T-cell (primary cell): ENCODE results near the gene OXTR. TPM values are rescaled to one million over a fixed set of nuclear protein-coding genes. Genes with fewer than 3 reads are reported as not detected.

Experiments used
- ATAC-seq, 4 experiments: fragments of 200-7000 bp in 3 of 4; fragments of 150-1000 bp in 1 of 4; cut with Tn5 transposase; replicated peaks in 1 of 4; 1 replicate in 3 of 4; 2 replicates in 1 of 4; pipeline ENCODE4 v1.10.0; 2021; ENCODE audit warnings: moderate library complexity in 3 of 4, mild to moderate bottlenecking in 2 of 4, moderate number of reproducible peaks in 1 of 4
- CTCF ChIA-PET, 2 donors: fragments of 300-600 bp; sonication (Branson Sonifier 250); formaldehyde crosslinking; loops; one replicate each; lab custom pipeline; 2022; ENCODE audit warnings: antibody characterized with exemption in 2 of 2; lab: Charles Lee
- POLR2A ChIA-PET, 2 donors: fragments of 300-600 bp; sonication (Branson Sonifier 250); formaldehyde crosslinking; loops; one replicate each; lab custom pipeline; 2022; ENCODE audit warnings: antibody characterized with exemption in 2 of 2; lab: Charles Lee
- DNase-seq, 35 experiments: peaks; one replicate each; pipeline versions ENCODE4 v3.0.0 to v3.0.0-alpha.2; 2013 to 2023
- H3K27ac ChIP-seq: one replicate; pipeline ENCODE4 v1.5.1; 2013; ENCODE audit warnings: low read length
- H3K27me3 ChIP-seq, 2 experiments: replicated peaks in 1 of 2; 1 replicate in 1 of 2; 2 replicates in 1 of 2; pipeline versions ENCODE4 v1.6.1 to v1.7.0; 2013; ENCODE audit warnings: low read length in 1 of 2, mixed read lengths in 1 of 2; ENCODE audit not compliant: control insufficient read depth in 2 of 2, insufficient read depth in 2 of 2; ENCODE audit errors: extremely low read depth in 1 of 2
- H3K36me3 ChIP-seq, 2 donors: 1 replicate in 1 of 2; 2 replicates in 1 of 2; pipeline versions ENCODE4 v1.6.1 to v1.7.0; 2013; ENCODE audit warnings: low read length in 1 of 2; ENCODE audit not compliant: control insufficient read depth in 2 of 2, insufficient read depth in 1 of 2; ENCODE audit errors: extremely low read depth in 1 of 2
- H3K4me1 ChIP-seq, 2 experiments: 1 replicate in 1 of 2; 2 replicates in 1 of 2; pipeline versions ENCODE4 v1.6.1 to v1.7.0; 2013; ENCODE audit warnings: low read length in 2 of 2, mixed read lengths in 1 of 2; ENCODE audit not compliant: insufficient read depth in 2 of 2, control insufficient read depth in 1 of 2; ENCODE audit errors: extremely low read depth in 1 of 2
- H3K4me3 ChIP-seq, 2 donors: 1 replicate in 1 of 2; 2 replicates in 1 of 2; pipeline versions ENCODE4 v1.5.1 to v1.7.0; 2013; ENCODE audit warnings: mild to moderate bottlenecking in 2 of 2, low read length in 1 of 2, moderate library complexity in 1 of 2; ENCODE audit not compliant: control insufficient read depth in 1 of 2; ENCODE audit errors: extremely low read depth in 1 of 2
- H3K9me3 ChIP-seq: 2 replicates; pipeline ENCODE4 v1.7.0; 2013
- H3K27ac Mint-ChIP-seq, 2 donors: one replicate each; pipeline ENCODE4 v1.8.0; 2020 to 2021; ENCODE audit warnings: mild to moderate bottlenecking in 2 of 2, mixed read lengths in 2 of 2
- H3K27me3 Mint-ChIP-seq, 2 donors: one replicate each; pipeline ENCODE4 v1.8.0; 2021 to 2022; ENCODE audit warnings: mixed read lengths in 2 of 2
- H3K36me3 Mint-ChIP-seq: one replicate; pipeline ENCODE4 v1.8.0; 2021; ENCODE audit warnings: mixed read lengths
- H3K4me1 Mint-ChIP-seq, 3 donors: one replicate each; pipeline ENCODE4 v1.8.0; 2020 to 2022; ENCODE audit warnings: mixed read lengths in 3 of 3, mild to moderate bottlenecking in 1 of 3
- H3K4me3 Mint-ChIP-seq, 3 donors: one replicate each; pipeline ENCODE4 v1.8.0; 2020 to 2022; ENCODE audit warnings: mild to moderate bottlenecking in 3 of 3, mixed read lengths in 3 of 3, moderate library complexity in 3 of 3
- H3K9me3 Mint-ChIP-seq, 3 donors: one replicate each; pipeline ENCODE4 v1.8.0; 2020 to 2022; ENCODE audit warnings: mixed read lengths in 3 of 3
- WGBS: methylation state at CpG from one replicate; pipeline ENCODE4 v1.1.5; 2013; ENCODE audit warnings: missing lambda C conversion rate; ENCODE audit not compliant: insufficient coverage; 5-methylcytosine and 5-hydroxymethylcytosine counted together
- total RNA-seq, 35 experiments: library from RNA in 6 of 35; stranded (reverse) in 6 of 35; fragments of 120-200 nt in 1 of 35; gene quantifications; one replicate each; pipeline versions ENCODE4 v1.2.1 to v1.2.4 and lab custom pipeline; 2013 to 2026

Gene OXTR
- total RNA-seq, 5 donors from 2014 or later (not counting 1 experiment from before 2014, with no cell fraction given): 0.10 to 0.63 (median 0.18) TPM

- POLR2A ChIA-PET: no interaction called here
- DNase-seq (no peak), ATAC-seq (no peak)
- H3K4me3 Mint-ChIP-seq: no peak overlapping the region
- H3K36me3 Mint-ChIP-seq: no peaks in the 10 kb centered on the region
- H3K27me3 Mint-ChIP-seq: no peaks in the 10 kb centered on the region
- no peaks in the 10 kb centered on the region for H3K36me3 ChIP-seq
- no peak overlapping the region for H3K27ac Mint-ChIP-seq
- H3K27me3 ChIP-seq: no peaks in the 10 kb centered on the region
- CTCF ChIA-PET: no interaction called here
- no peaks in the 10 kb centered on the region for H3K4me1 Mint-ChIP-seq
- no peak overlapping the region for H3K4me3 ChIP-seq
- no peaks in the 10 kb centered on the region for H3K4me1 ChIP-seq
- no peaks in the 10 kb centered on the region for H3K9me3 ChIP-seq
- H3K27ac ChIP-seq: no peak overlapping the region
- H3K9me3 Mint-ChIP-seq: no peaks in the 10 kb centered on the region
- 78% methylated on average over 3 of the region's 3 CpGs for WGBS
Observed at GRCh38 chr3:8749316-8749715, 20.1 kb downstream of the OXTR start.

- Mint-ChIP-seq H3K4me3 (no peak overlapping the region), H3K9me3 (no peaks in the 10 kb centered on the region), H3K27ac (no peak overlapping the region), H3K36me3 (no peaks in the 10 kb centered on the region), H3K4me1 (no peaks in the 10 kb centered on the region), H3K27me3 (peaks cover 2 to 3% of the 10 kb centered on the region in 2 donors)
- POLR2A ChIA-PET: no interaction called here
- no peaks in the 10 kb centered on the region for H3K4me1 ChIP-seq
- CTCF ChIA-PET: no interaction called here
- H3K4me3 ChIP-seq: no peak overlapping the region
- H3K36me3 ChIP-seq: no peaks in the 10 kb centered on the region
- H3K9me3 ChIP-seq: no peaks in the 10 kb centered on the region
- H3K27me3 ChIP-seq: peaks cover 0 to 1% of the 10 kb centered on the region in 2 experiments
- DNase-seq: no peak
- WGBS: 65% methylated on average over 2 of the region's 7 CpGs
- no peak overlapping the region for H3K27ac ChIP-seq
- ATAC-seq: no peak
Observed at GRCh38 chr3:8746780-8747345, 22.6 kb downstream of the OXTR start.

GRCh38 chr3:8745619-8746370, 23.6 kb downstream of the OXTR start:
- 88% methylated on average over 13 of the region's 25 CpGs for WGBS
- Mint-ChIP-seq H3K4me1 (no peaks in the 10 kb centered on the region), H3K9me3 (no peaks in the 10 kb centered on the region), H3K27ac (no peak overlapping the region), H3K36me3 (no peaks in the 10 kb centered on the region), H3K27me3 (peaks cover 5 to 7% of the 10 kb centered on the region in 2 donors), H3K4me3 (no peak overlapping the region)
- no peak overlapping the region for H3K27ac ChIP-seq
- ChIA-PET POLR2A (no interaction called here), CTCF (no interaction called here)
- H3K27me3 ChIP-seq: peaks cover 0 to 5% of the 10 kb centered on the region in 2 experiments
- H3K9me3 ChIP-seq: no peaks in the 10 kb centered on the region
- no peaks in the 10 kb centered on the region for H3K4me1 ChIP-seq
- DNase-seq (no peak), ATAC-seq (no peak)
- H3K4me3 ChIP-seq: no peak overlapping the region
- no peaks in the 10 kb centered on the region for H3K36me3 ChIP-seq

GRCh38 chr3:8743911-8744310, 25.5 kb downstream of the OXTR start:
- H3K36me3 Mint-ChIP-seq: no peaks in the 10 kb centered on the region
- no peaks in the 10 kb centered on the region for H3K4me1 ChIP-seq
- DNase-seq: no peak
- POLR2A ChIA-PET: no interaction called here
- H3K27ac ChIP-seq: no peak overlapping the region
- no peaks in the 10 kb centered on the region for H3K36me3 ChIP-seq
- H3K27me3 ChIP-seq: peaks cover 0 to 5% of the 10 kb centered on the region in 2 experiments
- CTCF ChIA-PET: no interaction called here
- H3K27me3 Mint-ChIP-seq: peaks cover 5 to 7% of the 10 kb centered on the region in 2 donors
- no peak for ATAC-seq
- H3K4me3 Mint-ChIP-seq: no peak overlapping the region
- WGBS: no CpG with 5 or more reads among the region's 3 CpGs
- H3K4me1 Mint-ChIP-seq: no peaks in the 10 kb centered on the region
- no peaks in the 10 kb centered on the region for H3K9me3 ChIP-seq
- no peaks in the 10 kb centered on the region for H3K9me3 Mint-ChIP-seq
- H3K27ac Mint-ChIP-seq: no peak overlapping the region
- H3K4me3 ChIP-seq: no peak overlapping the region

GRCh38 chr3:8743021-8743601, 26.3 kb downstream of the OXTR start:
- no peak overlapping the region for H3K27ac Mint-ChIP-seq
- DNase-seq (no peak), ATAC-seq (no peak)
- Histone ChIP-seq H3K36me3 (no peaks in the 10 kb centered on the region), H3K4me1 (no peaks in the 10 kb centered on the region), H3K27me3 (peaks cover 0 to 5% of the 10 kb centered on the region in 2 experiments), H3K9me3 (no peaks in the 10 kb centered on the region), H3K27ac (no peak overlapping the region), H3K4me3 (no peak overlapping the region)
- no peaks in the 10 kb centered on the region for H3K9me3 Mint-ChIP-seq
- H3K36me3 Mint-ChIP-seq: no peaks in the 10 kb centered on the region
- H3K4me3 Mint-ChIP-seq: no peak overlapping the region
- WGBS: 100% methylated on average over 2 of the region's 6 CpGs
- H3K4me1 Mint-ChIP-seq: no peaks in the 10 kb centered on the region
- CTCF ChIA-PET: no interaction called here
- POLR2A ChIA-PET: no interaction called here
- peaks cover 5 to 7% of the 10 kb centered on the region in 2 donors for H3K27me3 Mint-ChIP-seq

GRCh38 chr3:8741581-8742261, 27.7 kb downstream of the OXTR start:
- Mint-ChIP-seq H3K4me3 (no peak overlapping the region), H3K4me1 (no peaks in the 10 kb centered on the region), H3K9me3 (no peaks in the 10 kb centered on the region), H3K27ac (no peak overlapping the region), H3K27me3 (peaks cover 5 to 7% of the 10 kb centered on the region in 2 donors), H3K36me3 (no peaks in the 10 kb centered on the region)
- Histone ChIP-seq H3K27ac (no peak overlapping the region), H3K4me3 (no peak overlapping the region), H3K4me1 (no peaks in the 10 kb centered on the region), H3K27me3 (peaks cover 0 to 9% of the 10 kb centered on the region in 2 experiments), H3K36me3 (no peaks in the 10 kb centered on the region), H3K9me3 (no peaks in the 10 kb centered on the region)
- 40% methylated on average over 12 of the region's 13 CpGs for WGBS
- ChIA-PET CTCF (interaction anchor here in 1 of 2 donors (0.7 kb wide), 1 partner anchor 1845 kb away, joined by 3 read pairs; no protein-coding TSS in a partner anchor), POLR2A (no interaction called here)
- ATAC-seq (no peak), DNase-seq (no peak)
